Right atrium auricular region (tissue), 2 donors: Measurements from ENCODE around the gene C16orf89. TPM values are rescaled to one million over a fixed set of nuclear protein-coding genes. Genes with fewer than 3 reads are reported as not detected.
"Not testable (repeated sequence)": the region's sequence is repeated elsewhere in the genome, so short reads cannot be mapped to it uniquely, and the experiment has no call there.

Experiments used
- DNase-seq: peaks from one replicate; pipeline ENCODE4 v3.0.0-alpha.2; 2019; ENCODE audit warnings: low spot score
- H3K27ac ChIP-seq, 2 donors: fragments of 200-600 bp; sonication (generic); 1 replicate in 1 of 2; 2 replicates in 1 of 2; pipeline ENCODE4 v1.5.1; 2016 to 2019
- H3K27me3 ChIP-seq, 2 donors: fragments of 200-600 bp; sonication (generic); one replicate each; pipeline versions ENCODE4 v1.5.1 to v1.6.0; 2017 to 2019
- H3K36me3 ChIP-seq: fragments of 200-600 bp; sonication (generic); one replicate; pipeline ENCODE4 v1.5.1; 2016
- H3K4me1 ChIP-seq, 2 donors: fragments of 200-600 bp; sonication (generic); one replicate each; pipeline versions ENCODE4 v1.5.1 to v1.6.0; 2017 to 2019
- H3K4me3 ChIP-seq, 2 donors: fragments of 200-600 bp; sonication (generic); 1 replicate in 1 of 2; 2 replicates in 1 of 2; pipeline ENCODE4 v1.5.1; 2017 to 2019; ENCODE audit warnings: mild to moderate bottlenecking in 1 of 2, moderate library complexity in 1 of 2
- H3K9me3 ChIP-seq, 2 donors: fragments of 200-600 bp; sonication (generic); one replicate each; pipeline ENCODE4 v1.5.1; 2019
- total RNA-seq, 2 donors: library from RNA; depleted of rRNA; stranded (reverse); fragments of >200 nt; gene quantifications; one replicate each; pipeline ENCODE4 v1.1.0, GENCODE V29; 2016
- TF ChIP-seq, protein P1 (sequence below), 2 donors: fragments of 200-600 bp; sonication (generic); IDR thresholded peaks; one replicate each; pipeline ENCODE4 v1.5.1; 2019; ENCODE audit warnings: antibody characterized with exemption in 2 of 2

C16orf89 gene
- total RNA-seq, 2 donors from 2014 or later = 5.2 to 5.4 TPM

DNA sequence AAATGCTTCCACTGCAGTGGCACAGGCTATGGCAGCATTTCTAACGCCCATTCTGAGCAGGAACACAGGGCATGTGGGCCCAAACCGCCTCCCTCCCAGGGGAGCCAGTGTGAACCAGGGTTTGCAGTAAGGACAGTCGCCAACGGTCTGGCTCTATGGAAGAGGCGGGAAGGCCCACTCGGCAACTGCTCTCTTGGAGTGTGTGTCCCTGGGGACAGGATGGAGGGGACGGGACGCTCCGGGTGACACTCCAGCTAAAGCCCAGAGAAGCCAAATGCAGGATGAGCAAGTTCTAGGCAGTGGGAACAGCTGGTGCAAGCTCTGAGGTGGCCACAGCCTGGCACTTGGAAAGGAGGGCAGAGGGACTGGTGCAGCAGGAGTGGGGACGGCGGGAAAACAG lies 28.0 kb upstream of the C16orf89 start:
- not testable (repeated sequence) for H3K27me3 ChIP-seq, H3K4me3 ChIP-seq, DNase-seq, H3K36me3 ChIP-seq, H3K27ac ChIP-seq, H3K4me1 ChIP-seq, H3K9me3 ChIP-seq

GRCh38 chr16:5093081-5093480 lies 27.3 kb upstream of the C16orf89 start:
- not testable (repeated sequence) for H3K27me3 ChIP-seq, H3K4me3 ChIP-seq, H3K4me1 ChIP-seq, DNase-seq, H3K27ac ChIP-seq, H3K36me3 ChIP-seq, H3K9me3 ChIP-seq

- DNase-seq, H3K4me3 ChIP-seq, H3K27ac ChIP-seq, H3K36me3 ChIP-seq, H3K27me3 ChIP-seq, H3K9me3 ChIP-seq, H3K4me1 ChIP-seq: not testable (repeated sequence)
Observed at GRCh38 chr16:5090592-5090991, 24.8 kb upstream of the C16orf89 start.

- not testable (repeated sequence) for H3K27ac ChIP-seq, H3K4me1 ChIP-seq, DNase-seq, H3K4me3 ChIP-seq, H3K9me3 ChIP-seq, H3K27me3 ChIP-seq, H3K36me3 ChIP-seq
Observed at GRCh38 chr16:5089911-5090555, 24.3 kb upstream of the C16orf89 start.

- H3K36me3 ChIP-seq, H3K27me3 ChIP-seq, DNase-seq, H3K4me1 ChIP-seq, H3K4me3 ChIP-seq, H3K9me3 ChIP-seq, H3K27ac ChIP-seq: not testable (repeated sequence)
Observed at GRCh38 chr16:5088936-5089335, 23.2 kb upstream of the C16orf89 start.

DNA sequence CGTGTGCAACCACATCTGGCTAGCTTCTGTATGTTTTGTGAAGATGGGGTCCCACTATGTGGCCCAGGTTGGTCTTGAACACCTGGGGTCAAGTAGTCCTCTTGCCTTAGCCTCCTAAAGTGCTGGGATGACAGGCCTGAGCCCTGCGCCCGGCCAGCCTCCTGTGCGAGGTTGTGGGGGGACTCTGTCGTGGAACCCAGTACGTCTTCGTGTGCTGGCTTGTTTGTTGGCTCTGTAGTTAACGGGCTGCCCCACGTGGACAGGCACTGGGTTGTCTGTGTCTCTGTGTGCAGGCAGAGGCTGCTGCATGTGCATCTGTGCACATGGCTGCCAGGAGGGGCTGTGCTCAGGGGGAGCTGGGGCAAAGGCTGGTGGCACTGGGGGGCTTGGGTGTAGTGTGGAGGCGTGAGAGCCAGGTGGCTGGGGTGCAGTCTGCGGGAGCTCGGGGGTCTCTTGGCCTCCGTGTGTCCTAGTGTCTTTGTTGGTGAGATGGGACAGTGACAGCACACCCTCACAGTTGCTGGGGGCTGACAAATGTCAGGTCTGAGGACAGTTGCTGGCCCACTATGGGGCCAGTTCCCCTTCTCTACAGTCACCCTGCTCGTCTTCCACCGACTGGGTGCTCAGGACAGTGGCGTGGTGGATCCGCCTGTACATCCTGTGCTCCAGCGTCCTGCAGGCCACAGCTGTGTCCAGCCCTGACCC lies 22.5 kb upstream of the C16orf89 start:
- H3K36me3 ChIP-seq, H3K4me3 ChIP-seq, DNase-seq, H3K4me1 ChIP-seq, H3K27me3 ChIP-seq, H3K9me3 ChIP-seq, H3K27ac ChIP-seq: not testable (repeated sequence)

DNA sequence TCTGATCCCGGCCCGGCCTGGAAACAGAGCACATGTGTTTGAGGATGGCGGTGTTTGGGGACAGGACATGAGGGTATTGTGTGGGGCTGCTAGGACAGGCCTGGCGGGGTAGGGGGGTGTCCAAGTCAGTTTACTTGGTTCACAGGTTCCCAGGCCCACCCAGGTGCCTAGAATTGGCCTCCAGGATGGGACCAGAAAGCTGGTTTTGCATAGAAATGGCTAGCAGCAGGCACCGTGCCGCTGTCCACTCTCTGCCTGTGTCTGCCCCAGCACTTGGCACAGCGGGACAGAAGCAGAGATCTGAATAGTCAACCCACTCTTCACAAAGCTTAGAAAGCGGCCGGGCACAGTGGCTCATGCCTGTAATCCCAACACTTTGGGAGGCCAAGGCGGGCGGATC lies 20.0 kb upstream of the C16orf89 start:
- H3K36me3 ChIP-seq, DNase-seq, H3K4me1 ChIP-seq, H3K27me3 ChIP-seq, H3K27ac ChIP-seq, H3K9me3 ChIP-seq, H3K4me3 ChIP-seq: not testable (repeated sequence)

- TF ChIP-seq, protein P1, sequence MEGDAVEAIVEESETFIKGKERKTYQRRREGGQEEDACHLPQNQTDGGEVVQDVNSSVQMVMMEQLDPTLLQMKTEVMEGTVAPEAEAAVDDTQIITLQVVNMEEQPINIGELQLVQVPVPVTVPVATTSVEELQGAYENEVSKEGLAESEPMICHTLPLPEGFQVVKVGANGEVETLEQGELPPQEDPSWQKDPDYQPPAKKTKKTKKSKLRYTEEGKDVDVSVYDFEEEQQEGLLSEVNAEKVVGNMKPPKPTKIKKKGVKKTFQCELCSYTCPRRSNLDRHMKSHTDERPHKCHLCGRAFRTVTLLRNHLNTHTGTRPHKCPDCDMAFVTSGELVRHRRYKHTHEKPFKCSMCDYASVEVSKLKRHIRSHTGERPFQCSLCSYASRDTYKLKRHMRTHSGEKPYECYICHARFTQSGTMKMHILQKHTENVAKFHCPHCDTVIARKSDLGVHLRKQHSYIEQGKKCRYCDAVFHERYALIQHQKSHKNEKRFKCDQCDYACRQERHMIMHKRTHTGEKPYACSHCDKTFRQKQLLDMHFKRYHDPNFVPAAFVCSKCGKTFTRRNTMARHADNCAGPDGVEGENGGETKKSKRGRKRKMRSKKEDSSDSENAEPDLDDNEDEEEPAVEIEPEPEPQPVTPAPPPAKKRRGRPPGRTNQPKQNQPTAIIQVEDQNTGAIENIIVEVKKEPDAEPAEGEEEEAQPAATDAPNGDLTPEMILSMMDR (IDR thresholded peaks at IDR 0.05) = peak; percentile 43 to 64
- not testable (repeated sequence) for H3K4me1 ChIP-seq, H3K4me3 ChIP-seq, H3K27ac ChIP-seq, H3K36me3 ChIP-seq, H3K27me3 ChIP-seq, H3K9me3 ChIP-seq
- peak; percentile 64 for DNase-seq
Observed at GRCh38 chr16:5084802-5085201, 19.0 kb upstream of the C16orf89 start.

- H3K4me1 ChIP-seq, H3K27ac ChIP-seq, DNase-seq, H3K27me3 ChIP-seq, H3K9me3 ChIP-seq, H3K4me3 ChIP-seq: not testable (repeated sequence)
- peaks cover 12% of the 10 kb centered on the region for H3K36me3 ChIP-seq
Observed at GRCh38 chr16:5084099-5084731, 18.5 kb upstream of the C16orf89 start.

GRCh38 chr16:5083646-5084045 lies 17.9 kb upstream of the C16orf89 start:
- DNase-seq, H3K4me3 ChIP-seq: not testable (repeated sequence)

DNA sequence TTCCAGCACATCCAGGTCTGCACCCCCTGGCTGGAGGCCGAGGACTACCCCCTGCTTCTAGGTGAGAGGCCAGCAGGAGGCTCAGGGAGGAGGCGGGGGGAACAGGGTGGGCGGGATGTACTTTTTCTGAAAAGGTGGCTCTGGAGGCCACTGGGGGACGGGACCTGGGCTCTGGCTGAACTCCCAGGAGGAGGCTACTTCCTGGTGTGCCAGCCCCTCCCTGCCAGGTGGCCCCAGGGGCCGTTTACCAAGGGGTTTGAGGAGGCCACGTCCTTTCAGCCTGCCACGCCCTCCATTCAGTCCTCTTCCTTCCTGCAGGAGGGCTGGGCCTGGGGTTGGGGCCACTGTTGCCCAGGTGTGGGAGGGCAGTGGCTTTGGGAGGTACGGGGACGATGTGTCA lies 15.2 kb upstream of the C16orf89 start:
- not testable (repeated sequence) for H3K4me3 ChIP-seq, DNase-seq, H3K4me1 ChIP-seq, H3K27ac ChIP-seq, H3K27me3 ChIP-seq, H3K9me3 ChIP-seq
- peaks cover 28% of the 10 kb centered on the region for H3K36me3 ChIP-seq

More at GRCh38 chr16:5083646-5084045, 17.9 kb upstream of the C16orf89 start:
- H3K9me3 ChIP-seq, H3K27me3 ChIP-seq, H3K4me1 ChIP-seq, H3K27ac ChIP-seq: not testable (repeated sequence)
- H3K36me3 ChIP-seq = peaks cover 15% of the 10 kb centered on the region

DNA sequence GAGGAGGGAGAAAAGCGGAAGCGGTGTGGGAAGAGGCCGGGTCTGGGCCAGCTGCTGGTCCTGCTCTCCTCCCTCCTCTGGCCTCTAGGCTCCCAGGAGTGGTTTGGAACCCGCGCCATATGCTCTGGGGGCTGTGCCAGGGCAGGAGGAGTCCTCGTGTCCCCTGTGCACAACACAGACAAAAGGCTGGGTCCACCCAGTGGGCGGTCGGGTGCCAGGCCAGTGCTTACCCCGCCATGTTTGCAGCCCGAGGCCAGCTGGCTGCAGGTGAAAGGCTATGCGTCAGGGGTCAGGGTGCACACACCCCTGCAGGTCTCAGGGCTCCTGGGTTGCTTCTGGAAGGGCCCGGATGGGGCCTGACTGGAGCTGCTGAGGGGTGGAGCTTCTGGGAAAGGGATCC lies 14.7 kb upstream of the C16orf89 start:
- not testable (repeated sequence) for H3K9me3 ChIP-seq, H3K27me3 ChIP-seq, H3K4me3 ChIP-seq, H3K4me1 ChIP-seq, H3K27ac ChIP-seq, DNase-seq
- H3K36me3 ChIP-seq = peaks cover 32% of the 10 kb centered on the region
